Measurements from ENCODE around the gene PLIN3.
"Not testable (repeated sequence)": the region's sequence is repeated elsewhere in the genome, so short reads cannot be mapped to it uniquely, and the experiment has no call there.

The PLIN3 gene

DNA sequence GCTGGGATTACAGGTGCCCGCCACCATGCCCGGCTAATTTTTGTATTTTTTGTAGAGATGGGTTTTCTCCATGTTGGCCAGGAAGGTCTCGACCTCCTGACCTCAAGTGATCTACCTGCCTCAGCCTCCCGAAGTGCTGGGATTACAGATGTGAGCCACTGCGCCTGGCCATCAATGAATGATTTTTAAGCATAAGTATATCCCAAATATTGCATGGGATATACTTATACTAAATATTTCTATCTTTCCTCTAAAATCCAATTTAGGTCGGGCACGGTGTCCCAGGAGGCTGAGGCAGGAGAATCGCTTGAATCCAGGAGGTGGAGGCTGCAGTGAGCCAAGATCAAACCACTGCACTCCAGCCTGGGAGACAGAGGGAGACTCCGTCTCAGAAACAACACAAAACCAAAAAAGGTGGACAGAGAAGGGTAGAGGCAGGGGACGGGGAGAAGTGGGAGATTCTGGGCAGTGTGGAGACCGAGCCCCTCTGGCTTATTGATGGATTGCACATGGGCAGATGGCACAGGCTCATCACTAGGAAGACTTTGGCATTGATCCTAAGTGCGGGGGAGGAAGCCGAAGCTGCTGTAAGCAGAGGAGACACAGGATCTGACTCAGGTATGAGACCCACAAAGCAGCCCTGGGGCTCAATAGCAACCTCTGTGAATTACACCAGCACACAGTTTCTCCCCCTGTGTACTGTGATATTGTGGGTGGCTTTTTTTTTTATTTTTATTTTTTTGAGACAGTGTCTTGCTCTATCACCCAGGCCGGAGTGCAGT lies 21.8 kb upstream of the PLIN3 start:
- DNase-seq: no peak

DNA sequence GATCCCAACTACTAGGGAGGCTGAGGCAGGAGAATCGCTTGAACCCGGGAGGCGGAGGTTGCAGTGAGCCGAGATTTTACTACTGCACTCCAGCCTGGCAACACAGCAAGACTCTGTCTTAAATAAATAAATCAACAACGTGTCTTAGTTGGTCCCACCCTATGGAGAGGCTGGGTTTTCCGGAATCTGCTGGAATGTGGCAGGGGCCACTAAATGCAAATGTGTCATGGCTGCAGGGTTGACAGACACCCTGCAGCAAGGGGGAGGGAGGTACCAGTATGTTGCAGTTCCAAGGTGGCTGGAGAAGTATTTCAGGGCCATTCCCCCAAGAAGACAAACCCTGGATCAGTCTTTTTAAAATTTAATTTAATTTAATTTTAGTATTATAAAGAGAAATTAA lies 20.3 kb upstream of the PLIN3 start:
- DNase-seq: not testable (repeated sequence)

DNA sequence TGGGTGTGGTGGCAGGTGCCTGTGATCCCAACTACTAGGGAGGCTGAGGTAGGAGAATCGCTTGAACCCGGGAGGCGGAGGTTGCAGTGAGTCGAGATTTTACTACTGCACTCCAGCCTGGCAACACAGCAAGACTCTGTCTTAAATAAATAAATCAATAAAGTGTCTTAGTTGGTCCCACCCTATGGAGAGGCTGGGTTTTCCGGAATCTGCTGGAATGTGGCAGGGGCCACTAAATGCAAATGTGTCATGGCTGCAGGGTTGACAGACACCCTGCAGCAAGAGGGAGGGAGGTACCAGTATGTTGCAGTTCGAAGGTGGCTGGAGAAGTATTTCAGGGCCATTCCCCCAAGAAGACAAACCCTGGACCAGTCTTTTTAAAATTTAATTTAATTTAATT lies 17.5 kb upstream of the PLIN3 start:
- not testable (repeated sequence) for DNase-seq

DNA sequence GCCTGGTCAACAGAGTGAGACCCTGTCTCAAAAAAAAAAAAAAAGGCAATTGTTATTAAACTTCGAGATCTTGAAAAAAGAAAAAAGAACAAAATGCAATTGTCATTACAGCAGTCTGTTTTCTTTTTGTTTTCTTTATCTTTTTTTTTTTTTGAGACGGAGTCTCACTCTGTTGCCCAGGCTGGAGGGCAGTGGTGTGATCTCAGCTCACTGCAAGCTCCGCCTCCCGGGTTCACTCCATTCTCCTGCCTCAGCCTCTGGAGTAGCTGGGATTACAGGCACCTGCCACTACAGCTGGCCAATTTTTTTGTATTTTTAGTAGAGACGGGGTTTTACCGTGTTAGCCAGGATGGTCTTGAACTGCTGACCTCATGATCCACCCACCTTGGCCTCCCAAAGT lies 15.4 kb upstream of the PLIN3 start:
- DNase-seq: not testable (repeated sequence)

DNA sequence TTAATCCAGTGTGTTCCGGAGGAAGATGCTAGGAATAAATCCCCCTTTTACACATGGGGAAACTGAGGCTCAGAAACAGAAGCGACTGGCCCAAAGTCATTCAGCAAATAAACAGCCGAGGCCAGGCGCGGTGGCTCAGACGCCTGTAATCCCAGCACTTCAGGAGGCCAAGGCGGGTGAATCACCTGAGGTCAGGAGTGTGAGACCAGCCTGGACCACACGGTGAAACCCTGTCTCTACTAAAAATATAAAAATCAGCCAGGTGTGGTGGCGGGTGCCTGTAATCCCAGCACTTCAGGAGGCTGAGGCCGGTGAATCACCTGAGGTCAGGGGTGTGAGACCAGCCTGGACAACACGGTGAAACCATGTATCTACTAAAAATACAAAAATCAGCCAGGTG lies 11.6 kb upstream of the PLIN3 start:
- no peak for DNase-seq

DNA sequence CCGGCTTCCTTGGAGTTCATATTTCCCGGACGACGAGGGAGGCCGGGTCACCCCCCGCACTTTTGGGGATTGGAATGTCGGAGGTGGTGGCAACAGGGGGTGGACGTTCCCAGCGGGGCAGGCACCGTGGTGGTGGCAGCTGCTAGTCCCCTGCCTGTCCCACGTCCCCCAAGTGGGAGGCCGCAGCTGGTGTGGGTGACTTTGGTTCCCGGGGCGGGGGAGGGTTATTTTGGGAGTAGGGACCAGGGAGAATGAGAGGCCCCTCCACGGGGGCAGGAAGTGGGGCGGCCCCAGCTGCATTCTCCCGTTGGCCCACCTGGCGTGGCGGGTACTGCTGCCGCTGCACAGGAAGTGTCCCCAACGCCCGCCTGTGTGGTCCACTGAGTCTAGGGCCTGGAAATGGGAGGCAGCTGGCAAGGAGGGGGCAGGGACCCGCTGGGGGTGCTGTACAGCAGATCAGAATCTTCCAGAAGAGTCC lies 11.1 kb upstream of the PLIN3 start:
- DNase-seq: no peak

DNA sequence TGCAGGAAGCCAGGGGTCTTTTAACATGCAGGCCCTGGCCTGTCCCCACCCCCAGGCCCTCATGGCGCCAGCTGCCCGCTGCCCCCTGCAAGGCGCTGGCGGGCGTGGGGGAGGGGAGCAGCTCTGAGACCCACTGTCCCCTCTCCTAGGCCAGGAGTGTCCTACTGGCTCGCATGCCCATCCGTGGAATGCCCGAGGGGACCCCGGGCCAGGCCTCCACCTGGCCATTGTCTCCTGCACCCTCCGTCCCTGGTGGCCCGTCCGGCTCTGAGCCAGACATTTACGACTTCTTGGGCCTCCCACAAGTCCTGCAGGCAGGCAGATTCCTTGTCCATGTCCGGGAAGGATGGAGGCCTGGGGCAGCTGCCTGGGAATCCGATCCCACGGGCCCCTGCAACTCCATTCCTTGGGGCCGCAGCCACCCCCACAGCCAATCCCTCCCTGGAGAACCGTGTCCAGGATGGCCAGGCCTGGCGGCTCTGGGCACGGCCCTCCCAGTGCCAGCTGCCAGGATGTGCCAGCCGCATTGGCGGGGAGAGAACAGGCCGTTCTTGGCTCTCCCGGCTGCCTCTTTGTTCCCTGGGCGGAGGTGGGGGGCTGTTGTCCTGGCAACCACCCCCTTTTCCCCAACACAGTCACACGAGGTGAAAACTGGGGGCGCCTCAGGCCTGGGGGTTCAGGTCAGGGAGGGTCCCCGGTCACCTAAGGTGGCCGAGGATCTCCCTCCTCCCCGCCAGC lies 10.5 kb upstream of the PLIN3 start:
- DNase-seq: no peak

DNA sequence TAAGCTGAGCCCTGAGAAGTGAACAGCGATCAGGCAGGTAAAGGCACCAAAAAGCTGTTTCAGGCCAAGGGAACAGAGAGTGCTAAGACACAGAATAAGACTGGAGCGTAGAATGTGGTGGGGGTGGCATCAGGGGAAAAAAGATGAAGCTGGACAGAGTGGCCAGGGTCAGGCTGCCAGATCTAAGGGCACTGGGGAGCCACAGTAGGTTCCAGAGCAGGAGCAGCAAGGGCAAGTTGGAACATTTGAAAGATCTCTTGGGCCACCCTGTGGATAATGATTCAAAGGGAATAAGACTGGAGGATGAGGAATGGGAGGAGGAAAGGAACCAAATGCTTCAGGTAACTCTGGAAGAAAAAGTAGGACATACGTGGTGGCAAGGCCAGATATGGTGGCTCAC lies 6.5 kb upstream of the PLIN3 start:
- DNase-seq: no peak

DNA sequence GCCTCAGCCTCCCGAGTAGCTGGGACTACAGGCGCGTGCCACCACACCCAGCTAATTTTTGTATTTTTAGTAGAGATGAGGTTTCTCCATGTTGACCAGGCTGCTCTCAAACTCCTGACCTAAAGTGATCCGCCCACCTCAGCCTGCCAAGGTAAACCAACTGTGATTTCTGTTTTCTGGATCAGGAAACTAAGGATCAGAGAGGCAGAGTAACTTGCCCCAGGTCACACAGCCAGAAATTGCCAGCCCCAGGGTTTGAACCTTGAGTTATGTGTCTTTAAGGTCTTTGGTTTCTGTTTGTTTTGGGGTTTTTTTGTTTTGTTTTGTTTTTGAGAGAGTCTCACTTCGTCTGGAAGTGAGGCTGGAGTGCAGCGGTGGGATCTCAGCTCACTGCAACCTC lies 4.2 kb upstream of the PLIN3 start:
- DNase-seq: no peak

DNA sequence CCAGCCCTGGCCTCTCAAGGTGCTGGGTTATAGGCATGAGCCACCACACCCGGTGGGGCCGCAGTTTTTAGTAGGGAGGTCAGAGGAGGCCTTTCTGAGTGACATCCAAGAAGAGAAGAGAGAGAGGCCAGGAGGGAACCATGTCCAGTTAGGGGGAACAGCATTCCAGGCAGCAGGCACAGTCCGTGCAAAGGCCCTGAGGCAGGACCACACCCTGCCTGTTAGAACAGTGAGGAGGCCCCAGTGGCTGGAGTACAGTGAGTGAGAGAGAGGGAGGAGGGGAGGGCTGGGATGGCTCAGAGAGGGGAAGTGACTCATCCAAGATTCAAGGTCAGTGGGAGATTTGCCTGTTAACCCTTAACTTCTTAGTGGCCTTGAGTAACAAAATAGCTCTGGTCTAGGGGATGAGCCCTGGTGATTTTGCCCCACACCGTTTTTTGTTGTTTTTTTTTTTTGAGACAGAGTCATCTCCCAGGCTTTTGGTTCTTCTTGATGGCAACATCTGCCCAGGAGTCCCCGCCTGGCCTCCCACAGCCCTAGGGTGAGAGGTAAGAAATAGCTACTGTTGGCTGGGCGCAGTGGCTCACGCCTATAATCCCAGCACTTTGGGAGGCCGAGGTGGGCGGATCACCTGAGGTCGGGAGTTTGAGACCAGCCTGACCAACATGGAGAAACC lies 2.7 kb upstream of the PLIN3 start:
- DNase-seq: no peak

DNA sequence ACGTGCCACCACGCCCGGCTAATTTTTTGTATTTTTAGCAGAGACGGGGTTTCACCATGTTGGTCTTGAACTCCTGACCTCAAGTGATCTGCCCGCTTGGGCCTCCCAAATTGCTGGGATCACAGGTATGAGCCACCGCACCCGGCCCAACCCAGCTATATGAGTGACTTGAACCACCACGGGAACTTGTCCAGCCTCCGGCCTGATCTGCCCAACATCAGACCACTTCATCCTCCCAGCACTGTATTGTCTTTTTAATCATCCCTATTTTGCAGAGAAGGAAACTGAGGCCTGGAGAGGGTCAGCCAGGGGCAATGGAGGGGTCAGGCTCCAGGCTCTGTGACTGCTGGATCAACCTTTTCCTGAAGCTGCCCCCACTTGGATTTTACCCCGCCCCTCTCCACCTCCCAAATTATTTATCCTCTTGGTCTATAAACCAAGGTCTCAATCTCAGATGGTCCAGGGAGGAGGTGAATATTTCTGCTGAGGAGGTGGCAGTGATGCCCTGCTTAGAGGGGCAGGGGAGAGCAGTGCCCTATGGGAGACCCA lies 893 bp upstream of the PLIN3 start:
- DNase-seq: no peak

DNA sequence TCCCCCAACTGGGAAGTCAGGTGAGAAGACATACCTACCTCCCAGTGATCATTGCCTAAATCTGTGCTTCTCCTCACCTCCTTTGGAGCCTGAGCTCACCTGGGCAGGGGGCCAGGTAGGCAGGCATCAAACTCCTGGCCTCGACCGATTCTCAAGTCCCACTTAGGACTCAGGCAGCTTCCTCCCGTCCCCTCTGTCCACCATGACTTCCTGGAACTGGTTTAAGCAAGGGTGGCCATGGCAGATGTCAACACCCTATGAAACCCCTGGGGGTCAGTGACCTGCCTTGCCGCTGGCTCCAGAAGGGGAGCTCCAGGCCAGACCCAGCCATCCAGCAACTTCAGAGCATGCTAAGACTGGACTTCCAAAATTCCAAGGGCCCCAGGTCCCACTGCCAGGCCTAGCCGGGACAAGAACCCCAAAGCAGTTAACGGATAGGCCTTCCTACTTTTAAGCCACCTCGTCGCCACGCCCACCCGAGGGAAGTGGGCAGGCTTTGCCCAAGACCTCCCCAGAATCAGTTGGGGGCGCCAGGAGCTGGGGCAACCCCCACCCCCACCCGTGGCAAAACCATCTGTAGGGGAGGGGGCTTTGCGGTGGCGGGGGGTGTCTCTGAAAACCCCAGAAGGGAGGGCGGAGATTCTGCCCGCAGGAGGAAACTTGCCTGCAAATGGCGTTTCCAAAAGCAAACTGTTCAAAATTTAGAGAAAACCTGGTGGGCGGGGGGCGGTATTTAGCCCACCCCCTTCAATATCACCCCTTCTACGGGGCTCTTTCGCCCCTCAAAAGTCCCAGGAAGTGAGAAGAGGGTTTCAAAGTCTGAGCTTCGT lies 657 bp downstream of the PLIN3 start:
- no peak for DNase-seq

DNA sequence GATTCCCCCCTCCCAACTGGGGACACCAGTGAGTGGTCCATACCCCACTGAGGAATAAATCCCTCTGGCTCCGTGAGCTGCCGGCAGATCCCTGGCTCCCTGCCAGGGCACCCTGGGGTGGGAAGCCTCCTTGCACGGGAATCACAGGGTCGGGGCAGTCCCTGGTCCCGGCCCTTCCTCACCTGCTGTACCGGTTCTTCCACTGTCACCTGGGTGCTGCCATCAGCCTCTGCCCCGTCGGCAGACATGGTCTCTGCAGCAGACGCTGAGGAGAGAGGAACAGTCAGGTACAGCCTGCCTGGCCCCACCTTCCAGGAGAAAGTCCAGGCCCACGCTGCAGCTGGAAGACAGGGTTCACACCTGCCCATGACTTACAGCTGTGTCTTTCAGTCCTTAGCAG lies 6.3 kb downstream of the PLIN3 start:
- peak; percentile 80 for DNase-seq

DNA sequence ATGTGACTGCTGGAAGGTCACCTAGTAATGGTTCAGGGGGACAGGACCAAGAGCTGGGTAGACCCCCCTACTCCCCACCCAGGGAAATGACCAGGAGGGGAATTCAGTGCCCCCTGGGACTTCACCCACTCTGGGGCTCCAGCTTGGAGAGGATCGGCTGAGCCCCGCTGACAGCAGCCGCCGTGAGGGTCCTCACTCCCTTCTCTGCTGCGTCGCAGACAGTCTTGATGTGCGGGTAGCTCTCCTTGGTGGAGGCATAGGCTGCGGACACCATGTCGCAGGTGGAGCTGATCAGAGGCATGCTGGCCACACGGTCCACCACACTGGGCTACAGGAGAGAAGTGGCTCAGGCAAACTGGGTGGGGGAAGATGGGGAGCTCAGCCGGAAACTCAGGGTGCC lies 7.8 kb downstream of the PLIN3 start:
- DNase-seq: no peak

DNA sequence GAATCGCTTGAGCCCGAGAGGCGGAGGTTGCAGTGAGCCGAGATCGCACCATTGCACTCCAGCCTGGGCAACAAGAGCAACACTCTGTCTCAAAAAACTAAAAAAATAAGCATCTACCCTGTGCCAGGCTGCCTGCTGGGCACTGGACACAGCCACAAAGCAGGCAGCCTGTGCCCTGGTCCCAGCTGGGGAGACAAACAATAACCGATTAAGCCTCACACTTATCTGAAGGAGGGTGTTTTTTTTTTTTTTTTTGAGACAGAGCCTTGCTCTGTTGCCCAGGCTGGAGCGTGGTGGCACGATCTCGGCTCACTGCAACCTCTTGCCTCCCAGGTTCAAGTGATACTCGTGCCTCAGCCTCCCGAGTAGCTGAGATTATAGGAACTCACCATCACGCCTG lies 11.0 kb downstream of the PLIN3 start:
- not testable (repeated sequence) for DNase-seq

DNA sequence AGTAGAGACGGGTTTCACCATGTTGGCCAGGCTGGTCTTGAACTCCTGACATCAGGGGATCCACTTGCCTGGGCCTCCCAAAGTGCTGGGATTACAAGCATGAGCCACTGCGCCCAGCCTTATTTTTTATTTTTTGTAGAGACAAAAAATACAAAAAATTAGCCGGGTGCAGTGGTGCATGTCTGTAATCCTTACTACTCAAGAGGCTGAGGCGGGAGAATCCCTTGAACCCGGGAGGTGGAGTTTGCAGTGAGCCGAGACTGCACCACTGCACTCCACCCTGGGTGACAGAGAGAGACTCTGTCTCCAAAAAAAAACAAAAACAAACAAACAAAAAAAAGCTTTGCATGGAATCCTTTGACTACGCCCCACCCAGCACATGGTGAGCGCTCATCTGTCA lies 14.0 kb downstream of the PLIN3 start:
- not testable (repeated sequence) for DNase-seq

DNA sequence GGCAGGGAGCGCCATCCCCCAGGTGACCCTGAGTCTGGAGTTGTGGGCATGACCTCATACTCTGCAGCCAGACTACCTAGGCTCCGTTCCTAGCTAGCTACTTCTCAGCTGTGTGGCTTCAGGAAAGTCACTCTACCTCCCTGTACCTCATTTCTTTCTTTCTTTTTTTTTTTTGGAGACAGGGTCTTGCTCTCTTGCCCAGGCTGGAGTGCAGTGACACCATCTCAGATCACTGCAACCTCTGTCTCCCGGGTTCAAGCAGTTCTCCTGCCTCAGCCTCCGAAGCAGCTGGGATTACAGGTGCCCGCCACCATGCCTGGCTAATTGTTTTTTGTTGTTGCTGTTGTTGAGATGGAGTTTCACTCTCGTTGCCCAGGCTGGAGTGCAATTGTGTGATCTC lies 15.0 kb downstream of the PLIN3 start:
- no peak for DNase-seq

DNA sequence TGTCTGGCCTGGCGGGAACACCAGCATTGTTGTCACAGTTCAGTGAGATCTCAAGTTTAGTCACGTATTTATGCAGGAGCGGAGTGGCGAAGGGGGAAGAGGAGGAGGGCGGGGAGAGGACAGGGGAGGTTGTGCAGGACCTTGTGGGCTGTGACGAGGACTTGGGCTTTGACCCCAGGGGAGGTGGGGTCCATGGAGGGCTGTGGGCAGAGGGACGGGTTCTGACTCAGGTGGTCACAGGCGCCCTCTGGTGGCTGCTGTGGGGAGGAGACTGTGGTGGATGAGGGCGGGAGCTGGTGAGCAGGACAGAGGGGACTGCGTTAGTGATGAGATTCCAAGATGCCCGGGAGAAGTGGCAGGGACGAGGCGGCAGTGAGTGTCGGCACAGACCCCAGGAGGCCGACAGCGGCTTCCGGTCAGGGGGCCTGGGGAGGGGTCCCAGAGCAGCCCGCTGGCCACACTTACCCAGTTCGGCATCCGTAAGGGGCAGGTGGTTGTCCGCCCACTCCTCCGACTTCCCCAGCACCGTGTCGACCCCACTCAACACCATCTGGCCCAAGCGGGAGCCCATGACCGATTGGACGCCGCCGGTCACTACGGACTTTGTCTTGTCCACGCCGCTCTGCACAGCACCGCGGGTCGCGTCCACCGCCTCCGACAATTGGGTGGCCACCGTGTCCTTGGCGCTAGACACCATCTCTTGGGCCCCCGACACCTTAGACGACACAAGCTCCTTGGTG lies 15.7 kb downstream of the PLIN3 start:
- DNase-seq: no peak

DNA sequence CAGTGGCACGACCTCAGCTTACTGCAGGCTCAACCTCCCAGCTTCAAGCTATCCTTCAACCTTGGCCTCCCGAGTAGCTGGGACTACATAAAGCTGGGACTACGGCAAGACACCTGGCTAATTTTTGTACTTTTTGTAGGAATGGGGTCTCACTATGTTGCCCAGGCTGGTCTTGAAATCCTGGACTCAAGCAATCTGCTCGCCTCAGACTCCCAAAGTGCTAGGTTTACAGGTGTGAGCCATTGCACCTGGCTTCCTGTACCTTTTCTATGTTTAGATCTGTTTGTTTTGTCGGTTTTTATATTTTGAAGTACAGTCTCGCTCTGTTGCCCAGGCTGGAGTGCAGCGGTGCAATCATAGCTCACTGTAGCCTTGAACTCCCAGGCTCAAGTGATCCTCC lies 18.4 kb downstream of the PLIN3 start:
- DNase-seq: no peak

DNA sequence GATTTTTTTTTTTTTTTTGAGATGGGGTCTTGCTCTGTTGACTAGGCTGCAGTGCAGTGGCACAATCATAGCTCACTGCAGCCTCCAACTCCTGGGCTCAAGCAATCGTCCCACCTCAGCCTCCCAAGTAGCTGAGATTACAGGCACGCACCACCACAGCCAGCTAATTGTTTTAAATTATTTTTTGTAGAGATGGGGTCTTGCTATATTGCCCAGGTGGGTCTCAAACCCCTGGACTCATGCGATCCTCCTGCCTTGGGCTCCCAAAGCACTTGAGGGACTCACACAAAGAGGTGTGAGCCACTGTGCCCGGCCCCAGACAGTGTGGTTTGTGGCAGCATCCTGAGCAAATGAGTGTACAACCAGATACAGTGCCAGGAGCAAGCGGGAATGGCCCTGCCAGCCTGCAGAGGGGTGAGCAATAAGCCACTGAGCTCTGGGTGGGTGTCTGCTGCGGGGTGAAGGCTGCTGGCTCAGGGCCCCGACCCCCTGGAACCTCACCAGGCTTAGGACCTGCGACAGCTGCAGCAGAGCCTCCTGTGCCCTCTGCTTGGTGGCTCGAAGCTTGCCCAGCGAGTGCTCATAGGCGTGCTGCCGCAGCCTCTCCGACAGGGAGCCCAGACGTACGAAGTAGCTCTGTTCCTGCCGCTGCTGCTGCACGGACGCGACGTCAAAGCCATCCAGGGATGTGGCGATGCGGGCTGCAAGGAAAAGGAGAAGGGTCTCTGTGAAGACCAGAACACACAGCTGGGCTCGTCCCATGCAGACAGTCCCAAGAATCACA lies 20.1 kb downstream of the PLIN3 start:
- no peak for DNase-seq

DNA sequence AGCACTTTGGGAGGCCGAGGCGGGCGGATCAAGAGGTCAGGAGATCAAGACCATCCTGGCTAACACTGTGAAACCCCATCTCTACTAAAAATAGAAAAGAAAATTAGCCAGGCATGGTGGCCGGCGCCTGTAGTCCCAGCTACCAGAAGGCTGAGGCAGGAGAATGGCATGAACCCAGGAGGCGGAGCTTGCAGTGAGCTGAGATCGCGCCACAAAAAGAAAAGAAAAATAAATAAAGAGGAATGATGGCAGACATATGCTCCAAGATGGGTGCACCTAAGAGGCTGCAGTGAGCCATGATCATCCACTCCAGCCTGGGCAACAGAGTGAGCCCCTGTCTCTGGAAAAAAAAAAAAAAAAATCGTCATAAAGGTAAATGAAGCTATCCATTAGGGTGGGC lies 21.5 kb downstream of the PLIN3 start:
- DNase-seq: not testable (repeated sequence)
